Activated effector memory CD4-positive, alpha-beta T cell treated with Interleukin-2 at 50 U/mL for 16 hours (primary cell): Measurements from ENCODE around the gene PAFAH1B1.
A peak's percentile ranks its signal among the peaks of the same experiment; 100 is the strongest.
"Not testable (repeated sequence)": the region's sequence is repeated elsewhere in the genome, so short reads cannot be mapped to it uniquely, and the experiment has no call there.

Source experiments
- DNase-seq: peaks from one replicate; pipeline ENCODE4 v3.0.0-alpha.2; 2020

The PAFAH1B1 gene

DNA sequence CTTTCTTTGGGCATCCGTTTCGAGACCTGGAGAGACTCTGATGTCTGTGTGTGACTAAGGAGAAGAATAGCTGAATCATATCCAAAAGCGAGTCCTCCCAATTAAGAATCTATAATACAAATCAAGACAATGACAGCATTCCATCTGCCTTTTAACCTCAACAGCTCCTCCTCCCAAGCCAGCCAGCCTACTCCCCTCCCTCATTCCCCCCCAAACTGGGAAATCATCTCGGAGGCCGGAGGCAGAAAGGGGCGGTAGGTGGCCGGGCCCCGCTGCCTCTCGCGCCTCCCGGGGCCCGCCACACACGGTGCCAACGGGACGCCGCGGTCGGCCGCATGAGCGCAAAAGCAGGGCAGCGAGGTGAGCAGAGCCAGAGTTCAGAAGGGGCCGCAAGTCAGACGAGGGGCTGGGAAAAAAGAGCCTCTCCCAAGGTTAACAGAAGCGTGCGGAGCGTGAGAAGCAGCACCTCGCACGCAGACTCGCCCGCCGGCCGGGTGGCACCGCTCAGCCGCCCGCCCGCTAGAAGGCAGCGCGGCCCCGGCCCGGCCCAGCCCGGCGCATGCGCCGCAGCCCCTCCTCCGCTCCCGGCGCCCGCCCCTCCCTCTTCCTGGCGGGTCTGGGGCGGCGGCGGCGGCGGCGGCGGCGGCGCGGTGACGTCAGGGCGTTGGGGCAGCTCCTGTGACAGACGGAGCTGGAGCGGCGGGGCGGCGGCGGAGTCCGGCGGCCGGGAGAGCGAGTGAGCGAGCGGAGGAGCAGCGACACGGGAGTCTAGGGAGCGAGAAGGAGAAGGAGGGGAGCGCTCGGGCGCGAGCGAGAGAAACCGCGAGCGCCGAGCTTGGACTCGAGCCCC is at the start of gene PAFAH1B1:
Gene PAFAH1B1, plus strand, starts transcription at position 684 of the 850 bp plus-strand sequence. CDS start 44,635 bp downstream, outside the sequence.
- DNase-seq: peak; percentile 94

DNA sequence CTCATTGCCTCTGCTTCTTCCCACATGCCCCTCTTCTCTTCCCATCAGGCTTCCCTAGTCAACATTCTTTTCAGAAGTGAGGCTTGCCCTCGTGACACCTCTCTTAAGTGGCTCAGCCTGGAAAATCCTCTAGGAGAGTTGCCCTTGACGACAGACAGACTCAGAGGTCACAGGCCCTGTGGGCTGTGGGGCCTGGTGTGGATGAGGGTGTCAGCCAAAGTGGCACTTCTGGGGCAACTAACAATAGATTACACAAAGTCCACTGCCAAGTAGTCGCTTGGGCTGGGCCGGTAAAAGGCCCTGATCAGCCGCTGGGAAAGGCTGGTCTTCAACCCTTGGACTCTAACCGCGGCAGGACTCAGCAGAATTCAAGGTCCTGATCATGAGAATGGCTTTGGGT is 48.1 kb upstream of the PAFAH1B1 start:
- DNase-seq: no peak

DNA sequence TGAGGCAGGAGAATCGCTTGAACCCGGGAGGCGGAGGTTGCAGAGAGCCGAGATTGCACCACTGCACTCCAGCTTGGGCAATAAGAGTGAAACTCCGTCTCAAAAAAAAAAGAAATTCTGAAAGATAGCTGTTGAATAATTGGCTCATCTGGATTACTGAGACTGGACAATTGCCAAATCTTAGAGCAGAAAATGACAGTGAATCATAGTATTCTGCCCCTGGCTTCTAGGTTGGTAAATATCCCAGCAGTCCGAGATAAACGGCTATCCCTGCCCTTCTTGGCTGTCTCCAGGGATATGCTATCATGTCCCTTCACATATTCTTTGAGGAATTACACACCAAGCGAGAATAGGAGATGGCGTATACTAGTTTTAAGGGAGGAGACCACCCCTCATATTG is 46.3 kb upstream of the PAFAH1B1 start:
- no peak for DNase-seq

DNA sequence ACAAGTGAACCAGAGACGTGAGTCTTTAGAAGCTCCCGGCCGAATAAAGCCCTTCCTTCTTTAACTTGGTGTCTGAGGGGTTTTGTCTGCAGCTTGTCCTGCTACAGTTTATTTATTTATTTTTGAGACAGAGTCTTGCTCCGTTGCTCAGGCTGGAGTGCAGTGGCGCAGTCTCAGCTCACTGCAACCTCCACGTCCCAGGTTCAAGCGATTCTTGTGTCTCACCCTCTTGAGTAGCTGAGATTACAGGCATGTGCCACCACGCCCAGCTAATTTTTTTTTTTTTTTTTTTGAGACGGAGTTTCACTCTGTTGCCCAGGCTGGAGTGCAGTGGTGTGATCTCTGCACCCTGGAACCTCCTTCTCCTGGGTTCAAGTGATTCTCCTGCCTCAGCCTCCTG is 45.4 kb upstream of the PAFAH1B1 start:
- not testable (repeated sequence) for DNase-seq

DNA sequence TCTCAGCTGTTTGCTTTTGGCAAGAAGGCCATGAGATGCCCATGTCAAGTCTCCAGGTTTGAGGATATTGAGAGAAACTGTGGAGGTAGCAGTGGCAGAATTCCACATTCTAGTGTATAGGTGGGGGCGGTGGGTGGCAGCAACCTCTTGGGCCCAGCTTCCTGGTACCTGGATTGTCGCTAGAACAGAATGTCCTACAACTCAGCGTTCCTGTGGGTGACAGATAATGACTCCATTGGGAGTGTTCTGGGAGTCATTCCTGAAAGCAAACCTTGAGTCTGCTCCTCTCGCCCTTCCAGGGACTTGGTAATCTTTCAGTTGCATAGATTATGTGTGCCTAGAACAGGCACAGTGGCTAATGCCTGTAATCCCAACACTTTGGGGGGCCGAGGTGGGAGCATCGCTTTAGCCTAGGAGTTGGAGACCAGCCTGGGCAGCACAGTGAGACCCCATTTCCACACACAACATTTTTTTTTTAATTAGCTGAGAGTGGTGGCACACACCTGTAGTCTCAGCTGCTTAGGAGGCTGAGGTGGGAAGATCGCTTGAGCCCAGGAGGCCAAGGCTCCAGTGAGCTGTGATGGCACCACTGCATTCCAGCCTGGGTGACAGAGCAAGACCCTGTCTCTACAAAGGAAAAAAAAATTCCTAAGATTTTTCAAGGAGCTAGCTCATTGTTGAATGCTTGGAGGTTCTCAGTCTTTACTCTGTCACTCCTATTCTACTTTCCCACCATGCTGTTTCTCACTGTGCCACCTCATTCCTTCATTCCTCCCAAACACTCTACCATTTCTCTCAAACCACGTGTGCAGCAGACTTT is 43.9 kb upstream of the PAFAH1B1 start:
- DNase-seq: no peak

DNA sequence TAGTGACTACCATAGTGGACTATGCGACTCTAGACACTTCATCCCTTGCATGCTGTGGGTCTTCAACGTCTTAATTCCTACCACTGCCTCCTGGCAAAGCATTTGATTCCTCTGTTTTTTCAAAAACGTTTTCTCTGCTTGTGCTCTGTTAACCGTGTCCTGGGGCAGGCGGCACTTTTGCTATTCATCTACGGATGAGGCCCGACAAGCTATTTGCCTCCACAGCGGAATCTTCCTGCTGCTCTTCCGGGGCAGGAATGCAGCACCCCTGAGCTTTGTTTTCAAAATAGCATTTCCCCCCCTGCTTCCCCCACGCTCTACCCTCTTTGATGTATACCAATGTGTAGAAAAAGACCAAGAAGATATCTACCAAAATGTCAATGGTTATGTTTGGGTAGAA is 42.0 kb upstream of the PAFAH1B1 start:
- no peak for DNase-seq

DNA sequence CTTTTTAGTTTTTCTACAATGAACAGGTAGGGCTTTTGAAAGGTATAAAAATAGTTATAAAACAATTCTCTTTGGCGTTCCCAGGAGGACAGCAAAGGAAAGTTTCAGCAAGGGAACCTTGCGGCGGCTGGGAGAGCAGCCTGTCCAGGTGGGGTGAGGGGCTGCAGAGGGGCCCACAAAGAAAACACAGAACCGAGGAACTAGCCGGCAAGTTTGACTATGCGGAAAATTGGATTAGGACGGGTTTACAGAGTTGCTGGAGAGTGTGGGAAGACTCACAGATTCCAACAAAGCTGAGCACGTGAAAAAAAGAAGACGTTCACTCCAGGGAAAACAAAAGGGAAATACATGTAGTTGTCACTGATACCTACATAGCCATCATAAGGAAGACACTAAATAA is 41.5 kb upstream of the PAFAH1B1 start:
- no peak for DNase-seq

DNA sequence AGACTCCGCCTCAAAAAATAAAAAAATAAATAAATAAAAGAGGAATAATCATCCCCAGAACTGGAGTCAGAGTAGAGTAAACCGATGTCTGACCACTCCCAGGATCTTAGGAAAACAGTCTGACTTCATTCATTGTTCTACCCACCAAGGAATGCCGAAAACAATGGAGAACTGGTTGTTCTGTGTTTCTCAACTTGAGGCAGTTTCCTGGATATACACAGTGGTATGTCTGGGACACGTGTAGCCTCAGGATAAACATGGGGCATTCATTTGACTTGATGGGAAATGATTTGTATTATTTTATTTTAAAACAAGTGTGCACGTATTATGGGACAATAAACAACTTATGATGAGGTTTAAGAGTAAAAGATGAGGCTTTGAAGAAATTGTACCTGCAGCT is 32.8 kb upstream of the PAFAH1B1 start:
- no peak for DNase-seq

DNA sequence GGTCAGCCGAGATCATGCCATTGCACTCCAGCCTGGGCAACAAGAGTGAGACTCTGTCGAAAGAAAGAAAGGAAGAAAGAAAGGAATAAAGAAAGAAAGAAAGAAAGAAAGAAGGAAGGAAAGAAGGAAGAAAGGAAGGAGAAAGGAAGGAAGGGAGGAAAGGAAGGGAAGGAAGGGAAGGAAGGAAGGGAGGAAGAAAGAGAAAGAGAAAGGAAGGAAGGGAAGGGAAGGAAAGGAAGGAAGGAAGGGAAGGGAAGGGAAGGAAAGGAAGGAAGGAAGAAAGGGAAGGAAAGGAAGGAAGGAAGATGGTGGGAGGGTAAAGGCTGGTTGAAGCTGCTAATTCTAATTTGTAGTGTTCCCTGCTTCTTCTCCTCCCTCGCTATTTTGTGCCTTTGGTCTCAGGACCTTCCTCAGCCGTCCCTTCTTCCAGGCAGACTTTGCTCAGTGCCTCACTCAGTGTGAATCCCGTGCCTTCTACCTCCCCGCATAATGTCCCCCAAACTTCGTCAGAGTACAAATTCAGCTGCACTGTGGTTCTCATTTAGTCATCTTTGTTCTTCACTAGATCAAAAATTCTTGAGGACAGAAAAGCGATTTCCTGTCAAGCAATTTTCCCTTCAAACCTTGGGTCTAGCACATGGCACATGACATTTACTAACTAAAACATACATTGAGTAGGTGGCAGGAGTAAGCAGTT is 31.1 kb upstream of the PAFAH1B1 start:
- DNase-seq: no peak

DNA sequence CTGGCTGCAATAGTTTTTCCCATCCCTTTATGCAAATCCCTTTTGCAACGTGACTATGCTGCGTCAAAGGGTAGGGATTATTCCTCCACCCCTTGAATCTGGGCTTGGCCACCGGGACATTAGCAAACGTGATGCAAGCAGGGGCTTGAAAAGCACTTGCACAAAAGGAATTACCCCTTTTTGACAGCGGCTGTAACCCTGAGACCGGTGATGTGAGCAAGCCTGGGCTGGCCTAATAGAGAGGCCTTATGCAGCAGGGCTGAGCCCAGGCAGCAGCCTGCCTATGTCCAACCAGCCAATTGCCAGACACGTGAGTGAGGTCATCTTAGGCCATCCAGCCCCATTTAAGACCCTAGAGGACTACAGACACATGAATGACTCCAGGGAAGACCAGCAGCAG is 30.4 kb upstream of the PAFAH1B1 start:
- DNase-seq: no peak

DNA sequence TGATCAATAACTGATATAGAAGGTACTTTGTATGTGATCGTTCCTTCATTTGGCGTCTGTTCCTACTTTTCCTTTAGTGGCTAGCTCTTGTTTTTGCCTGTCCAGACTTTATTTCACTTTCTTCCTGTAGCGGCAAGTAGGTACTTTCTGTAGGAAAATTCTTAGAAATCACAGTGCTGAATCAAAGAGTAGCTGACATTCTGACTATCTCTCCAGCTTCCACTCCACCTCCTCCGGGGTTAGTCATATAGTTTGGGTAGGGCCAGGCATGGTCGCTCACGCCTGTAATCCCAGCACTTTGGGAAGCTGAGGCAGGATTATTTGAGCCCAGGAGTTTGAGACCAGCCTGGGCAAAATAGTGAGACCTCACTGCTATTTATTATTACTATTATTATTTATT is 29.9 kb upstream of the PAFAH1B1 start:
- DNase-seq: no peak

DNA sequence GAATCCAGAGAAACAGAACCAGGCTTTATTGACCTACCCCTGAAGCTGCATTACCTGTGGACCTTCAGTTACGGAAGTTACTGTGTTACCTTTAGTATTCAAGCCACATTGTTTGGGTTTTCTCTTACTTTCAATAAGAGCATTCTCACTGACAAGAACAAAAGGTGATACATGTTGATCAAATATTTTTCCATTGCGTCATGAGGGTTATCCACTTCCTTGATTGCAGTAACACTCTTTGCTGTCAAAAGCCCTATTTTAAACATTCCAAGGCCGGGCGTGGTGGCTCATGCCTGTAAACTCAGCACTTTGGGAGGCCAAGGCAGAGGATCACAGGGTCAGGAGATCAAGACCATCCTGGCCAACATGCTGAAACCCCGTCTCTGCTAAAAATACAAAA is 28.6 kb upstream of the PAFAH1B1 start:
- DNase-seq: no peak

DNA sequence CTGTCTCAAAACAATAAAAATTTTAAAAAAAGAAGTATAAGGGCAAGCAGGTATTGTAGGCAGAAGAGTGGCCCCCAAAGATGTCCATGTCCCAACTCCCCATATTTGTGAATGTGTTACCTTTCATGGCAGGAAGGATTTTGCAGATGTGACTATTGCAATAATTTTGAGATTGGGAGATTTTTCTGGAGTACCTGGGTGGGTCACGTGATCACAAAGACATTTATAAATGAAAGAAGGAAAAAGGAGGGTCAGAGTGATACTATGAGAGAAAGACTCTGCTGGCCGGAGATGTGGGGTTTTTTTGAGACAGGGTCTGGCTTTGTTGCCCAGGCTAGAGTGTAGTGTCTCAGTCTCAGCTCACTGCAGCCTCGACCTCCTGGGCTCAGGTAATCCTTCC is 27.4 kb upstream of the PAFAH1B1 start:
- no peak for DNase-seq

DNA sequence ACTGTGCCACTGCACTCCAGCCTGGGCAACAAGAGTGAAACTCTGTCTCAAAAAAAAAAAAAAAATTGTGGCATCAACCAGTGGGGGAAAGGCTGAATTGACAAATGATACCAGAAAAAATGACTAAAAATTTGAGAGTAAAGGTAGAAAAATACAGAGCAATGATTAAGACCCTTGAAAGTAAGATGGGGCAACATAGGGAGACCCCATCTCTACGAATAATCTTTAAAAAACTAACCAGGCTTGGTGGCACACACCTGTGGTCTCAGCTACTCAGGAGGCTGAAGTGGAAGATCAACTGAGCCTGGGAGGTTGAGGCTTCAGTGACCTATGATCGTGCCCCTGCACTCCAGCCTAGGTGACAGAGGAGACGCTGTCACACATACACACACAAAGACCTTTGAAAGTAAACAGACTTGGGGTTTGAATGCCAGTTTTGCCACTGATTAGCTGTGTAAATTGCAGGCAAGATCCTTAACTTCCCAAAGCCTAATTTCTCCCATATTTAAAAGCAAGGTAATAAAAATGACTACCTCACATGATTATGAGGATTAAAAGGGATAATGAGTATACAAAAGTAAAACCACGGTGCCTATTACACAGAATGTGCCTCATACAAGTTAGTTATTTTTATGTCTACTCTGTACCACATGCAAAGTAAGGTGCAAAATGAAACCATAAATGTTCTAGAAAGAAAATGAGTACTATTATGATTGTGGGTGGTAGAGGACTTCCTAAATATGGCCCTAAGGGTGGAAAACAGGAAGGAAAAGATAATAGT is 21.7 kb upstream of the PAFAH1B1 start:
- DNase-seq: no peak

DNA sequence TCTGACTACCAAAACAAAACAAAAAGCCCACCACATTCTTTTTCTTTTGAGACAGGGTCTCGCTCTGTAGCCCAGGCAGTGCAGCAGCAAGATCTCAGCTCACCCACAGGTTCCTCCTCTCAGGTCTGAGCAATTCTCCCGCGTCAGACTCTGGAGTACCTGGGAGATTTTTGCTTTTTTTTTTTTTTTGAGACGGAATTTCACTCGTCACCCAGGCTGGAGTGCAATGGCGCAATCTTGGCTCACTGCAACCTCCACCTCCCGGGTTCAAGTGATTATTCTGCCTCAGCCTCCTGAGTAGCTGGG is 21.2 kb upstream of the PAFAH1B1 start:
- not testable (repeated sequence) for DNase-seq

DNA sequence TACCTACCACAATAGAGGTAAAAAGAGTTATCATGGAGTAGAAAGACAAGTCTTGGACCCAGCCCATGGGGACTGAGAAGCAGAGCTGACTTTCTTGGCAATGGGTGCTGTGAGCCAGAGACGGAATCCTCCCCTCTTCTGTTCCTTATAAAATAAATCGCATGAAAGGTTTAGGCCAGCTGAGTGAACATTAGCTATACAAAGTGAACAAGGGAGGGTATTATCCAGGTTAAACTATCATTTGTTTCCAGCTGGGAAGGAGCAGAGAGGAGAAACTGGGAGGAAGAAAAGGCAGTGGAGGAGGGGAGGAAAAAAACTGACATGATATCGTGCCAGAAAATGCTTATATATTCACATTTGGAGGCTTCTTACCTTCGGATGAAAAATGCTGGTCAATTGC is 13.3 kb upstream of the PAFAH1B1 start:
- no peak for DNase-seq

DNA sequence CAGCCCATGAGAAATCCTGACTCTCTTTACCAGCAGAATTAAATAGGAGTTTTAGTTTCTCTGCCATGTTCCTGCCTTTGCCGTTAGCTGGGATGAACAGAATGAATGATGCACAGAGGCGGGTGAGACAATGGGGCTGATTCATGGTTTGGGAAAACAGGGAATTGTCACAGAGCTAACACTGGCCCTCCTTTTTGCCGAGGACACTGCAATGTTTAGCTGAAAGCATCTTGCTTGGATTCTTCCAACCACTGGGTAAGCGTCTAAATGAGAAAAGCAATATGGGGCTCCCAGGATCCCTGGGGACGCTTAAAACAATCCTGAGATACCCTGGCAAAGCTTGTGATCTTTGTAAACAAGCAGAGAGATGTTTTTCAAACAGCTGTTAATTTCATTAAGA is 12.8 kb upstream of the PAFAH1B1 start:
- no peak for DNase-seq

DNA sequence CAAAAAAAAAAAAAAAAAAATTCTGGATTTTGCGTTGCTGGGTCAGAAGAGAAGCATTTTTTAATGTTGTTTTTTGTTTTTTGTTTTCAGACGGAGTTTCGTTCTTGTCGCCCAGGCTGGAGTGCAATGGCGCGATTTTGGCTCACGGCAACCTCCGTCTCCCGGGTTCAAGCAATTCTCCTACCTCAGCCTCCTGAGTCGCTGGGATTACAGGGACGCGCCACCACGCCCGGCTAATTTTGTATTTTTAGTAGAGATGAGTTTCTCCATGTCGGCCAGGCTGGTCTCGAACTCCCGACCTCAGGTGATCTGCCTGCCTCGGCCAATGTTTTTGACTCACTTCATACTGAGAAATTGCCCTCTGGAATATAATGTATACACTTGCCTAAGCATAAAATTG is 11.0 kb upstream of the PAFAH1B1 start:
- DNase-seq: no peak

DNA sequence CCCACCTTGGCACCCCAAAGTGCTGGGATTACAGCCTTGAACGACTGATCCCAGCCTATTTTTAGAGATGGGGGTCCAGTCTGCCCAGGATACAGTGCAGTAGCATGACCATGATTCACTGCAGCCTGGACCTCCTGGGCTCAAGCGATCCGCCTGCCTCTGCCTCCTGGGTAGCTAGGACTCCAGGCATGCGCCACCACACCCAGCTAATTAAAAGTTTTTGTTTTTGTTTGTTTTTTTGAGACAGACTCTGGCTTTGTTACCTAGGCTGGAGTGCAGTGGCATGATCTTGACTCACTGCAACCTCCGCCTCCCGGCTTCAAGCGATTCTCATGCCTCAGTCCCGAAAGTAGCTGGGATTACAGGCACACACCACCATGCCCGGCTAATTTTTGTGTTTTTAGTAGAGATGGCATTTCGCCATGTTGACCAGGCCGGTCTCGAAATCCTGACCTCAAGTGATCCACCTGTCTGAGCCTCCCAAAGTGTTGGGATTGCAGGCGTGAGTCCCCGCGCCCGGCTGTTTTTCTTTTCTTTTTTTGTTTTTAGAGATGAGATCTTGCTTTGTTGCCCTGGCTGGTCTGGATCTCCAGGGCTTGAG is 2.3 kb upstream of the PAFAH1B1 start:
- DNase-seq: no peak

DNA sequence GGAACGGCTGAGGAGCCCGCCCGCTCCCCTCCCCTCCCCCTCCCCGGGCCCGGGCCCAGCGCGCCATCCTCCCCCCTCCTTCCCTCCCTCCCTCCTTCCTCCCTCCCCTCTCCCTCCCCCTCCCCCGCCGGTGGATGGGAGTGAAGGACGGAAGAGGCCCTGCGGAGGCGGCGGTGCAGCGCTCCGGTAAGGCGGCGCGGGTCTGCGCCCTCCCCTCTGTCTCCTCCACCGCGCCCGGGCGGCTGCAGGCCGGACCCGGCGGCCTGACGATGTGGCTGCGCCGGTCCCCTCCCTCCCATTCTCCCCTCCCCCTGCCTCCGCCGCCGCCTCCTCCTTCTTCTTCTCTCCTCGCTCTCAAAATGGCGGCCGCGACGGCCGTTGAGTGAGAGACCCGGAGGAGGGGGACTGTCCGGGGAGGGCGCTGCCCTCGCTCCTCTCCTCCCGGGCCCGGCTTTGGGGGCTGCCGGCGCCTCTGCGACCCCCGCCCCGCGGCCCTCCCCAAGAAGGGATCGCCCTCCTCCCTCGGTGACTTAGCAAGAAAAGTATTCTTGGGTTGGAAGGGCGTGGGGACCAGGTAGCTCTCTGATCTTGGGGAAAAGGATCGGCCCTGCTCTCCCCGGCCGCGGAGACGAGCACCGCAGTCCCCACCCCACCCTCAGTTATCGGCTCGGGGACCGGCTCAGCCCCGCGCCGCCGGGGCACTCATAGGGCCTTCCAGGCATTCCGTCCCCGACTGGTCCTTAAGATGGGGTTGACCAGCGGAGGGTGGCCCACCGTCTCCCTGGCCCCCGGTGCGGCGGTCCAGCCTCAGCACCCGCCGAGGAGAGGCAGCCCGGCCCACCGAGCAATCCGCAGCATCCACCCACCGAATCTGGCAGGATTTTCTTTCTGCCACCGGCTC is 617 bp downstream of the PAFAH1B1 start:
- DNase-seq: peak; percentile 79
